DND-41 (cell line): ENCODE data around the gene RDH16.

Experiments used
- ATAC-seq: fragments of 200-7000 bp; cut with Tn5 transposase; 3 replicates; pipeline ENCODE4 v1.9.1; 2021; ENCODE audit warnings: low read depth; ENCODE audit not compliant: insufficient read depth
- DNase-seq: peaks from one replicate; pipeline ENCODE4 v3.0.0-alpha.2; 2020
- H2AFZ ChIP-seq: 2 replicates; pipeline ENCODE4 v1.6.0; 2012; ENCODE audit warnings: low read depth, low read length
- H3K27ac ChIP-seq: 2 replicates; pipeline ENCODE4 v1.5.1; 2012; ENCODE audit warnings: low read length, inconsistent platforms
- H3K27me3 ChIP-seq: fragments of 200-600 bp; sonication (generic); 2 replicates; pipeline ENCODE4 v1.6.0; 2012; ENCODE audit warnings: low read length, mild to moderate bottlenecking, inconsistent platforms; ENCODE audit not compliant: insufficient read depth, poor library complexity
- H3K36me3 ChIP-seq: 2 replicates; pipeline ENCODE4 v1.5.1; 2012; ENCODE audit warnings: low read length, inconsistent platforms; ENCODE audit not compliant: insufficient read depth
- H3K4me1 ChIP-seq: 2 replicates; pipeline ENCODE4 v1.5.1; 2012; ENCODE audit warnings: mild to moderate bottlenecking, low read length; ENCODE audit not compliant: insufficient read depth
- H3K4me2 ChIP-seq: 2 replicates; pipeline ENCODE4 v1.6.0; 2012; ENCODE audit warnings: mild to moderate bottlenecking, moderate library complexity, low read length, inconsistent platforms; ENCODE audit not compliant: insufficient read depth
- H3K4me3 ChIP-seq, 2 experiments: fragments of 200-600 bp in 1 of 2; shearing (Covaris generic) in 1 of 2; 2 replicates each; pipeline ENCODE4 v1.5.1; 2012 to 2016; ENCODE audit warnings: inconsistent platforms in 2 of 2, low read length in 2 of 2, mild to moderate bottlenecking in 2 of 2, low read depth in 1 of 2, moderate library complexity in 1 of 2
- H3K79me2 ChIP-seq: 2 replicates; pipeline ENCODE4 v1.6.0; 2012; ENCODE audit warnings: low read length, inconsistent platforms; ENCODE audit not compliant: insufficient read depth
- H3K9ac ChIP-seq: 2 replicates; pipeline ENCODE4 v1.6.0; 2012; ENCODE audit warnings: low read depth, mild to moderate bottlenecking, inconsistent platforms, low read length, moderate library complexity
- H3K9me3 ChIP-seq: 2 replicates; pipeline ENCODE4 v1.5.1; 2012; ENCODE audit warnings: low read length, moderate library complexity, mild to moderate bottlenecking, inconsistent platforms; ENCODE audit not compliant: insufficient read depth, severe bottlenecking
- H4K20me1 ChIP-seq: 2 replicates; pipeline ENCODE4 v1.6.0; 2012; ENCODE audit warnings: low read length; ENCODE audit not compliant: insufficient read depth
- EZH2 ChIP-seq: IDR thresholded peaks from 3 replicates; pipeline ENCODE4 v1.6.1; 2012; ENCODE audit warnings: borderline replicate concordance, low read depth, mild to moderate bottlenecking, moderate library complexity, low read length, inconsistent platforms; ENCODE audit not compliant: severe bottlenecking
- TF ChIP-seq, protein P1 (sequence below): IDR thresholded peaks from 2 replicates; pipeline ENCODE4 v1.5.1; 2012; ENCODE audit warnings: borderline replicate concordance, low read length, moderate library complexity, mild to moderate bottlenecking; ENCODE audit not compliant: poor library complexity, severe bottlenecking; ENCODE audit errors: extremely low read depth

RDH16 gene

DNA sequence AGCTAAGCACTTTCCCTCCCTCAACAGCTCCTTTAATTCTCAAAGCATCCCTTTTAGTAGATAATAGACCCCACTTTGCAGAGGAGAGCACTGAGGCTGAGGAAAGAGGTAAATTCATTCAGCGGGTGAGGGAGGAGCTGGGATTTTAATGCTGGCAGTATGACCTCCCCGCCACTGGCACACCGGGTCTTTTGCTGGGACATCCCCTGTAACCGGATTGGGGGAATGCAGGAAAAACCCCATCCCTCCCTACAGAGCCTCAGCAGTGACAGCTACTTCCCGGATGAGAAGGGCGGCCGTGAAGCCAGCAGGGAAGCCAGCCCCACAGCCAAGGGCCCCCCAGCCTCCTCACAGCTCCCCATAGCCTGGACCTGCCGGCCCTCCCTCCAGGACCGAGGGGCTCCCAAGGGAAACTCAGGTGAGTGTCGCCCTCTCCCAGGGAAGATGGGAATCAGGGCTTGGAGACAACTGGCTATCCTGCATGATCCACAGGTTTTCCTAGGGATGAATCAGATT, 36.9 kb upstream of the RDH16 start:
- H3K9ac ChIP-seq, result no peak overlapping the region
- DNase-seq (no peak), ATAC-seq (no peak)
- no peaks in the 10 kb centered on the region for H3K79me2 ChIP-seq
- no peaks in the 10 kb centered on the region for H3K27me3 ChIP-seq
- H4K20me1 ChIP-seq, result peaks cover 16% of the 10 kb centered on the region; the same call in 1 of the 2 replicates
- peaks cover 14% of the 10 kb centered on the region; the same call in 1 of the 2 replicates for H3K36me3 ChIP-seq
- no peak overlapping the region for H3K4me2 ChIP-seq
- TF ChIP-seq EZH2, result no peak
- TF ChIP-seq, protein P1, sequence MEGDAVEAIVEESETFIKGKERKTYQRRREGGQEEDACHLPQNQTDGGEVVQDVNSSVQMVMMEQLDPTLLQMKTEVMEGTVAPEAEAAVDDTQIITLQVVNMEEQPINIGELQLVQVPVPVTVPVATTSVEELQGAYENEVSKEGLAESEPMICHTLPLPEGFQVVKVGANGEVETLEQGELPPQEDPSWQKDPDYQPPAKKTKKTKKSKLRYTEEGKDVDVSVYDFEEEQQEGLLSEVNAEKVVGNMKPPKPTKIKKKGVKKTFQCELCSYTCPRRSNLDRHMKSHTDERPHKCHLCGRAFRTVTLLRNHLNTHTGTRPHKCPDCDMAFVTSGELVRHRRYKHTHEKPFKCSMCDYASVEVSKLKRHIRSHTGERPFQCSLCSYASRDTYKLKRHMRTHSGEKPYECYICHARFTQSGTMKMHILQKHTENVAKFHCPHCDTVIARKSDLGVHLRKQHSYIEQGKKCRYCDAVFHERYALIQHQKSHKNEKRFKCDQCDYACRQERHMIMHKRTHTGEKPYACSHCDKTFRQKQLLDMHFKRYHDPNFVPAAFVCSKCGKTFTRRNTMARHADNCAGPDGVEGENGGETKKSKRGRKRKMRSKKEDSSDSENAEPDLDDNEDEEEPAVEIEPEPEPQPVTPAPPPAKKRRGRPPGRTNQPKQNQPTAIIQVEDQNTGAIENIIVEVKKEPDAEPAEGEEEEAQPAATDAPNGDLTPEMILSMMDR, result no peak
- H3K4me1 ChIP-seq, result no peaks in the 10 kb centered on the region
- H3K27ac ChIP-seq, result no peak overlapping the region
- H3K9me3 ChIP-seq, result no peaks in the 10 kb centered on the region
- H2AFZ ChIP-seq, result no peak overlapping the region
- H3K4me3 ChIP-seq, result no peak overlapping the region

DNA sequence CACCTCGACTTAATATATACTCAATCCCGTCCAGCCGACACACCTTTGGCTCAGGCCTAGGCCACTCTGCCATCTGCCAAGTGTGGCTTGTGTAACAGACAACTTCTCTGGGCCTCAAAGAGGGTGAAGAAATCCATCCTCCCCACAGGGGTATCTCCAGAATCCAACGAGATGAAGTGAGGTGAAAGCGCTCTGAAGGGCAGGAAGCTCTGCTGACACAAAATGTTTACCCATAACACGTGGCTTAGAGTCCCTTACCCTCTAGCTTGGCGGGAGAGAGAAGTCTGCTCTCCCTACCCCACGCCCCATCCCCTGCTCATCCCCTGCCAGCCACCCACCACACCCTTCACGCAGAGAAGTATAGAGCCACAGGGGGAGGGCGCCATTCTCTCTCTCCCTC, 35.9 kb upstream of the RDH16 start:
- H3K9ac ChIP-seq, result no peak overlapping the region
- peaks cover 14% of the 10 kb centered on the region; the same call in 1 of the 2 replicates for H4K20me1 ChIP-seq
- no peak for DNase-seq
- H2AFZ ChIP-seq, result no peak overlapping the region
- peak; percentile 37; the same call in 2 of the 3 replicates for ATAC-seq
- no peaks in the 10 kb centered on the region for H3K9me3 ChIP-seq
- H3K27ac ChIP-seq, result no peak overlapping the region
- TF ChIP-seq, protein P1, result no peak
- no peak for TF ChIP-seq EZH2
- H3K79me2 ChIP-seq, result no peaks in the 10 kb centered on the region
- H3K4me3 ChIP-seq, result no peak overlapping the region
- H3K27me3 ChIP-seq, result no peaks in the 10 kb centered on the region
- no peak overlapping the region for H3K4me2 ChIP-seq
- no peaks in the 10 kb centered on the region for H3K4me1 ChIP-seq
- peaks cover 14% of the 10 kb centered on the region; the same call in 1 of the 2 replicates for H3K36me3 ChIP-seq

GRCh38 chr12:56991319-56992246, 34.2 kb upstream of the RDH16 start:
- H3K36me3 ChIP-seq, result 0 out of 2 replicates have a peak, but pooled peaks cover 6% of the 10 kb centered on the region
- DNase-seq, result no peak
- no peaks in the 10 kb centered on the region for H3K79me2 ChIP-seq
- H3K27me3 ChIP-seq, result no peaks in the 10 kb centered on the region
- TF ChIP-seq EZH2, result no peak
- TF ChIP-seq, protein P1, result no peak
- H3K4me3 ChIP-seq, result no peak overlapping the region
- H2AFZ ChIP-seq, result no peak overlapping the region
- H3K9me3 ChIP-seq, result no peaks in the 10 kb centered on the region
- H3K9ac ChIP-seq, result no peak overlapping the region
- ATAC-seq, result no peak
- H3K27ac ChIP-seq, result no peak overlapping the region
- peaks cover 8% of the 10 kb centered on the region for H3K4me1 ChIP-seq
- H3K4me2 ChIP-seq, result no peak overlapping the region
- no peaks in the 10 kb centered on the region for H4K20me1 ChIP-seq
